ENCODE results near the gene EXD3. TPM values are rescaled to one million over a fixed set of nuclear protein-coding genes. Genes with fewer than 3 reads are reported as not detected.

Gene EXD3
- total and polyA plus RNA-seq, 7 donors: 8.9 to 29.7 (median 18.0) TPM

DNA sequence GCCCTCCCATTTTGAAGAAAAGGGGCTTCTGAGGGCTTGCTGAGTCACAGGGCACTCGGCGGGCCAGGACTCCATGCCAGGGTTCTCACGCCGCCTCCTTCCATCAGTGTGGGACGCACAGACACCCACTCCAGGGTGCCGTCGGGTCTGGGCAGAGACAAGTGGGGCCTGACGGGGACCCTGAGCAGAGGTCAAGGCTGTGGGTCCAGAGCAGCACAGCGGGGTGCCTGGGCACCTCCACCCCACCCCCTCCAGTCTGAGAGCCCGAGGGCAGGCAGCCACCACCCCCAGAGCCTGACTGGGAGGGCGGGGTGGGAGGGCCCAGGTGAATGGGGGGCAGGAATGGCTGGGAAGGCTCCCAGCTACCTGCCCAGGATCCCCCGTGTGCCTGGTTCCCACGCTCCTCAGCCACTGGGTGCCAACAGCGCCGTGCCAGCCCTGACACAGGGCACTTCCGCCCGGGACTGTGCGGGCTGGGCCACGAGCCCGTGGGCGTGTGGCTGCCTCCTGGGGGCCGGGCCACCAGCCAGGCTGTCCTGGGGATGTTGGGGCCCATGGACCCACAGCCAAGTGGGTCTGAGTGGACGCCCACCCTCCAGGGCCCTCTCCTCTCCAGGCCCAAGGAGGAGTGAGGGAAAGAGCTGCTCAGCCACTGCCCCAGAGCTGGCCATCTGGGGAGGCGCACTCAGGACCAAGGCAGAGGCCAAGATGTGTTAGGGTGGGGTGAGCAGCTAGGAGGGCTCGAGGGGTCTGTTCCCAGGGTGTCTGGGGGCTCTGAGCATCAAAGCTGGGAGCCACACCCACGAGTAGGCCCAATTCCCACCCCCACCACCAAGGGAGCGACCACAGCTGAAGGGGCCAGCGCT, 110.7 kb downstream of the EXD3 start:
- no peak overlapping the region for H3K27ac ChIP-seq
- no peak for DNase-seq
- no peaks in the 10 kb centered on the region for H3K9me3 ChIP-seq
- TF ChIP-seq POLR2AphosphoS5 (IDR thresholded peaks at IDR 0.05) (no peak), EP300 (IDR thresholded peaks at IDR 0.05) (no peak), CTCF (IDR thresholded peaks at IDR 0.05) (no peak), POLR2A (IDR thresholded peaks at IDR 0.05) (no peak)
- peaks cover 0 to 25% (median 16%) of the 10 kb centered on the region in 4 donors for H3K4me1 ChIP-seq
- intact Hi-C loops (cut with DNase I): no loop called here
- 27 to 73% methylated on average over 28 of the region's 28 CpGs for WGBS, 2 donors
- H3K4me3 ChIP-seq: no peak overlapping the region
- peaks cover 20 to 51% (median 31%) of the 10 kb centered on the region in 3 donors for H3K27me3 ChIP-seq
- H3K36me3 ChIP-seq: no peaks in the 10 kb centered on the region

GRCh38 chr9:137311171-137311985, 111.6 kb downstream of the EXD3 start:
- H3K36me3 ChIP-seq: no peaks in the 10 kb centered on the region
- H3K27ac ChIP-seq: no peak overlapping the region
- TF ChIP-seq POLR2A (IDR thresholded peaks at IDR 0.05) (peak in 1 of 2 donors; percentile 24), POLR2AphosphoS5 (IDR thresholded peaks at IDR 0.05) (no peak)
- H3K4me1 ChIP-seq: peaks cover 0 to 27% (median 18%) of the 10 kb centered on the region in 4 donors
- H3K9me3 ChIP-seq: no peaks in the 10 kb centered on the region
- H3K27me3 ChIP-seq: peaks cover 18 to 51% (median 31%) of the 10 kb centered on the region in 3 donors
- intact Hi-C loops (cut with DNase I): no loop called here
- no peak for DNase-seq
- H3K4me3 ChIP-seq: no peak overlapping the region
- WGBS, 2 donors: 13 to 52% methylated on average over 27 of the region's 27 CpGs

- intact Hi-C loops (cut with DNase I): no loop called here
- H3K27ac ChIP-seq: no peak overlapping the region
- H3K9me3 ChIP-seq: no peaks in the 10 kb centered on the region
- H3K36me3 ChIP-seq: no peaks in the 10 kb centered on the region
- WGBS, 2 donors: 23 to 69% methylated on average over 20 of the region's 20 CpGs
- peaks cover 0 to 27% (median 18%) of the 10 kb centered on the region in 4 donors for H3K4me1 ChIP-seq
- TF ChIP-seq CTCF (IDR thresholded peaks at IDR 0.05) (no peak), POLR2AphosphoS5 (IDR thresholded peaks at IDR 0.05) (no peak), EP300 (IDR thresholded peaks at IDR 0.05) (no peak), POLR2A (IDR thresholded peaks at IDR 0.05) (no peak)
- no peak overlapping the region for H3K4me3 ChIP-seq
- DNase-seq: no peak
- H3K27me3 ChIP-seq: peaks cover 20 to 51% (median 31%) of the 10 kb centered on the region in 3 donors
Measured at GRCh38 chr9:137310189-137311052, 112.5 kb downstream of the EXD3 start.

- intact Hi-C loops (cut with DNase I): no loop called here
- no peaks in the 10 kb centered on the region for H3K36me3 ChIP-seq
- TF ChIP-seq POLR2A (IDR thresholded peaks at IDR 0.05): no peak
- no peak for TF ChIP-seq POLR2AphosphoS5 (IDR thresholded peaks at IDR 0.05)
- TF ChIP-seq CTCF (IDR thresholded peaks at IDR 0.05): no peak
- no peak for TF ChIP-seq EP300 (IDR thresholded peaks at IDR 0.05)
- DNase-seq: no peak
- WGBS, 2 donors: 65 to 84% methylated on average over 15 of the region's 15 CpGs
- no peak overlapping the region for H3K27ac ChIP-seq
- H3K4me3 ChIP-seq: no peak overlapping the region
- H3K27me3 ChIP-seq: peaks cover 26 to 54% (median 38%) of the 10 kb centered on the region in 3 donors
- H3K4me1 ChIP-seq: peaks cover 0 to 30% (median 26%) of the 10 kb centered on the region in 4 donors
- no peaks in the 10 kb centered on the region for H3K9me3 ChIP-seq
Measured at GRCh38 chr9:137309368-137310188, 113.4 kb downstream of the EXD3 start.

Measured in sigmoid colon (tissue), 7 donors.